NCI-H526 treated with DMSO at 0.1 percent for 48 hours (cell line): ENCODE results near the gene AGAP1.
A peak's percentile ranks its signal among the peaks of the same experiment; 100 is the strongest.

ENCODE experiments used
- DNase-seq: peaks from one replicate; lab custom pipeline; 2025; lab: John Stamatoyannopoulos, UW

The AGAP1 gene

GRCh38 chr2:235966396-235966795 is 472.6 kb downstream of the AGAP1 start:
- no peak for DNase-seq

DNA sequence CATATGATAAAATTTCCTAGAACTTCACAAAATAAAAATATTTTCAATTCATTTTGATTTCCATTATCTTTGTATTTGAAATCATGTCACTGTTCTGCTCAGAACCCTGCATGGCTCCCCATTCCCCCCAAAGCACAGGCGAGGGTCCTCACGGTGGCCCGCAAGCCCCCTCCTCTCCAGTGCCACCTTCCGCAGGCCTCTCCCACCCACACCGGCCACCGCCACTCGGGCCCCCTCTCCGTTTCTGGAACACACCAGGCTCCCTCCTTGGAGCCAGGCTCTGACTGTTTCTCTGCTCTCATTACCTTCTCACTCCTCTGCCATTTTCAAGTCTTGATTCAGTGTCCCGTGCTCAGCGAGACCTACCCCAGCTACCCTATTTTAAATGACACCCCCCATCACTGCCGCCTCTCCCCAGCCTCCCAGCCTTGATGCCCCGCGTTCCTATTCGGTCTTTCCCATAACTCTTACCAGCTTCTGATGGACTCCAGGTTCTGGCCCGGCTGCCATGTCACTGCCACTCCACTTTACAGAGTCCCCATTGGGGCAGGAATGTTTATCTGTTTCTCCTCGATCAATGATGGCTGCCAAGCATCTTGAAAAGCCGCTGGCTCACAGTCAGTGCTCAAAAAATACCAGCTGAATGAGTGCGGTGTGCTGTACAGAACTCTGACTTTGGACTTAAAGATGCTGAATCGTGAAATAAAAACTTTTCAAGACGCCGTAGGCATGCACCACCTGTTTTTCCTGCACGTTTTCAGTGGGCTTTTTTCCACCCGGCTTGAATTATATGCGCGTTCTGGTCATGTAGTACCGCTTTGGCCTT is 473.3 kb downstream of the AGAP1 start:
- no peak for DNase-seq

DNA sequence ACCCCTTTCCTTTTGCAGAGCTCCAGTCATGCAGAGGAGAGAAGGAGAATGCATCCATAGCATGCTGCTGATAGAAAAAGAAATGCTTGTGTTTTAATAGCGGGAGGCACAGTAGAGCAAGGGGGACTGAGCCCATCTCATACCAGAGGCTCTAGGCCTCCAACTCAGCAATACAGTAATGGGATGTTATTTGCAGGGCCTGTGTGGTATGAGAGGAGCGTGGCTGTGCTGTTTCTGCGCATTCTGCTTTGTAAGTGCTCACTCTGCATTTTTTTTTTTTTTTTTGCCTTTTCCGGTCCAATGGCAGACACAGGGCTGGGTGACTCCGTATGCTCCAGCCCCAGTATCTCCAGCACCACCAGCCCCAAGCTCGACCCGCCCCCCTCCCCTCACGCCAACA is 474.3 kb downstream of the AGAP1 start:
- no peak for DNase-seq

- DNase-seq, result peak; percentile 4
Observed at GRCh38 chr2:235968616-235969324, 474.9 kb downstream of the AGAP1 start.

DNA sequence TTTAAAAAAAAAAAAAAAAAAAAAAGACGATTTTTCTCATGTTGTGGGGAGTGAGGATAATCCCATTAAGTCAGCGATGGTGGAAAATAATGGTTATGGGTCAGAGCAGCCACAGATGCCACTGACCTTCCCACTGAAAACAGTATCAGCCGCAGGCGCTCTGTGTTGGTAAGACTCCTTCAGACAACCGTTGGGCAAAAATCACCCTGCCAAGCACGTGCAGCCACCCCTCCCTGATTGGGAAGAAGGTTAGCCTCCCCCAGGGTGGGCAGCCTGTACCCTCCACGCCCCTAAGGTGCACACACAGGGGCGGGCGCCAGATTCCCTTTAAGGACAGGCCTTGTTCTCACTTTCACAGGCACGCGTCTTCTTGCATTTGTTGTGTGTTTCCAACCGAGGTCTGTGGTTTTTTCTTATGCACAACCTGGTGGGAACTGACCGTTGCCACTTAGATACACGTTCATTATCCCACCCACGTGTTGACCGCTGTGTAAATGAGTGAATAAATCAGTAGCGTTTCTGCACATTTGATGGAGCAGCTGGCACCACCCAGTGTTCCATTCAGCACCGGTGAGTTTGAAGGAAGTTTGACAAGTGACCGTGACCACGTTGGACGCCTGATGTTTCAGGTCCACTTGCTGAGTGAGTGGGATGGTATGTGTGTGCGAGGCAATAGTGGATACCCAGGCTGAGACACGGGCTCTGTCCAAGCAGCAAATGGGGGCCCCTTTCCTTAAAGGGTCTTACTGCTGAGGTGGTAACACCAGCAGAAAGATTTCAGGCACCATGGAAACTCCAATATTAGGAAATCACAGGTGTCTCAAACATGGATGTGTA is 476.6 kb downstream of the AGAP1 start:
- no peak for DNase-seq

GRCh38 chr2:235976516-235976915 is 482.7 kb downstream of the AGAP1 start:
- DNase-seq, result no peak

DNA sequence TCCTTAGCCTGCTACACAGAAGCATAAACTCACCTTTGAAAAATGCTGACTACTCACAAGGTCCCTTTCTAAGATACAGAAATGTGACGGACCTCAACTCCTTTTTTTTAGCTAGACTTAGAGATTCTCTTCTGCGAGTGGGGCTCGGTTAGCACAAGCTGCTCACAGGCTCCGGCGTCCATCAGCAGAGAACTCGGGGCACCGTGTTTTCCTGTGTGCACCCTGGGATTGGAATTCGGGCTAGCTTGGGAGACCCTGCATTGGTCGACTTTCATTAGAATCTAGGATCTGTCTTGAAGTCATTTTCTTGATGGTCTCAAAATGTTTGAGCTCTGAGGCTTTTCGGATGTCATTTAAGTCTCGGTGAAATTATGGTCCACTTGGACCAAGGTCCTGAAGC is 483.1 kb downstream of the AGAP1 start:
- no peak for DNase-seq

DNA sequence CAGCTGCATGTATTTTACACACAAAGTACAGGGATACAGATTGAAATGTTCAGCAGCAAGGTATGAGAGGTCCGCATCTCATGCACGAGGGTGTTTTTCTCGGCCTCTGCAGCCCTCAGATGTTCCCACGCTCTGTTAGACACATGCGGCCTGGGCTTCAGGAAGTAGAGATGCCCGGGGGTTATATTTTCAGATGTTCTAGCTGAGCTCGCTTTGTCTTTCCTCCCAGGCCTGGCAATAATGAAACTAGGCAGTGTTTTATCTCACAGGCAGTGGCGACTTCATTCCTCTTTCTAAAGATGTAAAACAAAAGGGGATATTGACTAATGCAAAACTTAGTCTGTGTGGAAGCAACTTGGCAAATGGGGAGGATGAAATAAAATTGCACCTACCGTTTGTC is 483.6 kb downstream of the AGAP1 start:
- no peak for DNase-seq

- no peak for DNase-seq
Observed at GRCh38 chr2:235978022-235978421, 484.2 kb downstream of the AGAP1 start.

DNA sequence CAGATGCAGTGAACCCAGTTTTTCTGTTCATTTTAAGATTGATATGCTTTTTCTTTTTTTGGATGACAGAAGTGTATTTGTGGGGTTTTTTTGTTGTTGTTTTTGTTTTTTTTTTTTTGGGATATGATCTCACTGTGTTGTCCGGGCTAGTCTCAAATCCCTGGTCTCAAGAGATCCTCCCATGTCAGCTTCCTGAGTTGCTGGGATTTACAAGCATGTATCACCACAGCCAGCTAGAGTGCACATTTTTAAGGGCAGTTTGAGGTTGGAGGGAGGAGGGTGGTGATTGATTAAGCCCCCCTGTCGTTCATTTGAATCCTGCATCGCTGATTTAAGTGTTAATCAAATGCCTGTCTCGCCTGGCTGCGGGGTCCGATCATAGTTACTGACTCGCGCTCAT is 485.2 kb downstream of the AGAP1 start:
- no peak for DNase-seq

DNA sequence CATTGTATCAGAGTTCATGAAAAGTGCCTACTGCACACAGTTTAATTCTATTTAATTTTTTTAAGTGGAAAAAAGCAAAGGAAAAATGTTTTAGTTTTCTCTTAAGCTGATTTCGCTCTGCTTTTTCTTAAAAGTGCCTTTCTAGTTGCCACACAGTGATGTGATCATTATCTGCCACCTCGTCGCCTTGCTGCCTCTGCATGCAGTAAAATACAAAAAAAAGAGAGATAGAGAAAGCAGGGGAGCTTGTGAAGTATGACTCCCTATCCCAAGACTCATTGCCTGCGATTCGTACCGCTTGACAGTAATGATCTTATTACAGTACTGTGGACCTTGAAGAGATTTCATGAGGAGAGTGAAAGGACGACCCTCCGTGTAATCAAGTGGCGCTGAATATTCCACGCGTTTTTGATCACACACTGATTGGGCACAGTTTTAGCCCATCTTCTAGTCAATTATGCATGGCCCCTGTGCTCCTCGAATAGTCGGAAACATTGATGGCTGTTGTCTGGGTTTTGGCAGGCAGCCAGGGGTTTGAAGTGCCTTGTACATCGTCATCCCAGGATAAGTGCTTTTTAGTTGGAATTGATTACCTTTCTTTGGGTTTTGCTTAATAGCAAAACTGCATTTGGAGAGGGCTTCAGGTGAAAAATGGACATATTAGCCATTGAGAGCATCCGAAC is 486.1 kb downstream of the AGAP1 start:
- no peak for DNase-seq

GRCh38 chr2:235981631-235982030 is 487.8 kb downstream of the AGAP1 start:
- DNase-seq, result no peak

DNA sequence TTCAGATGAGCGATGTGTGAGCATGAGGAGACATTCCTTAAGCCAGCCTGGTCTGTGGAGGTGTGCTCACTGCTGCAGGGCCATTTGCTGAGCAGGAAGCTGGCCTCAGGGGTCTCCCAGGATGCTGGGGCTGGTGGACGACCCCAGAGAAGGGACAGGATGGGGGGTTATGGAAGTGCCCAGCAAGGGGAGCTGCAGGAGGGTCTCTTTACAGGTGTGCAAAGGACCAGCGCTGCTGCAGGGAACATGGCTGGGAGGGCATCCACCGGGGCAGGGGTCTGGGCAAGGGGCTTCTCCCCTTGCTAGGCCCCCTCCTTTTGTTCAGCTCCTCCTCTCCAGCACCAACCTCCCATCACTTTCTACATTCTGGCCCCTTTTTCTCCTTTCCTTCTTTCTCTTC is 489.2 kb downstream of the AGAP1 start:
- DNase-seq, result no peak

DNA sequence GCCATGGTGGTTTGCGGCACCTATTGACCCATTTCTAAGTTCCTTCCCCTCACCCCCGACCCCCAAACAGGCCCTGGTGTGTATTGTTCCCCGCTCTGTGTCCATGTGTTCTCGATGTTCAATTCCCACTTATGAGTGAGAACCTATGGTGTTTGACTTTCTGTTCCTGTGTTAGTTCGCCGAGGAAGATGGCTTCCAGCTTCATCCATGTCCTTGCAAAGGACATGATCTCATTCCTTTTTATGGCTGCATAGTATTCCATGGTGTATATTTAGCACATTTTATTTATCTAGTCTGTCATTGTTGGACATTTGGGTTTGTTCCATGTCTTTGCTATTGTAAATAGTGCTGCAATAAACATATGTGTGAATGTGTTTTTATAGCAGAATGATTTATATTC is 490.7 kb downstream of the AGAP1 start:
- no peak for DNase-seq

DNA sequence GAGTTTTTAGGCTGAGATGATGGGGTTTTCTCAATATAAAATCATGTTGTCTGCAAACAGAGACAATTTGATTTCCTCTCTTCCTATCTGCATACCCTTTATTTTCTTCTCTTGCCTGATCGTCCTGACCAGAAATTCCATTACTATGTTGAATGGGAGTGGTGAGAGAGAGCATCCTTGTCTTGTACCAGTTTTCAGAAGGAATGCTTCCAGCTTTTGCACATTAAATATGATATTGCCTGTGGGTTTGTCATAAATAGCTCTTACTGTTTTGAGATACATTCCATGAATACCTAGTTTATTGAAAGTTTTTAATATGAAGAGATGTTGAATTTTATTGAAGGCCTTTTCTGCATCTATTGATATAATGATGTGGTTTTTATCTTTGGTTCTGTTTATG is 492.5 kb downstream of the AGAP1 start:
- no peak for DNase-seq

- no peak for DNase-seq
Observed at GRCh38 chr2:235988271-235989015, 494.6 kb downstream of the AGAP1 start.

GRCh38 chr2:235989591-235989990 is 495.7 kb downstream of the AGAP1 start:
- no peak for DNase-seq

DNA sequence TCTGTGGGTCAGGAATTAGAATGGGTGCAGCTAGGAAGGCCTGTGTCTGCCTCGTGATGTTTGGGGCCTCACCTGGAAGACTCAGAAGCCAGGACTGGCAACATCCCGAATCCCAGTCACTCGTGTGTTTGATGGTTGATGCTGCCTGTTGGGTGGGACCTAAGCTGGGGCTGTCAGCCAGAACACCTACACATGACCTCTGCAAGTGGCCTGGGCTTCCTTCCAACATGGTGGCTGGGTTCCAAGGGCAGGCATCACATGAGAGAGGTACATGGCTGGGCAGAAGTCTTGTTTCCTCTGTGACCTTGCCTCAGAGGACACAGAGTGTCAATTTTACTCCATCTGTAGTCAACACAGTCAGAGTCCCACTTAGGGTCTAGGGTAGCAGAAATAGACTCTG is 496.5 kb downstream of the AGAP1 start:
- no peak for DNase-seq

DNA sequence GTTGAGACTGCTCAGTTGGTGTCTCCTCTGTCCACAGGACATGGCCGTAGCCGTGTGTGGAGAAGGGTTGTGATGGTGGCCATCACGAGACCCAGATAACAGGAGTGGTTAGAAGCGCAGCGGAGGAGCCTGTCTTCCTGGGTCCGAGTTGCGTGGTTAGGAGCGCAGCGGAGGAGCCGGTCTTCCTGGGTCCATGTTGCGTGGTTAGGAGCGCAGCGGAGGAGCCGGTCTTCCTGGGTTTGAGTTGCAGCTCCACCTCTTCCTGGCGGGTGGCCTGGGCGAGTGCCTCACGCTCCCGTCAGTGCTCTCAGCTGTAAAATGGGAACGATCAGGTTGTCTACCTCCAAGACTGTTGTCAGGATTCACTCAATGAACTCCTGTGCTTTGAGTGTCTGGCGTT is 498.2 kb downstream of the AGAP1 start:
- DNase-seq, result no peak

DNA sequence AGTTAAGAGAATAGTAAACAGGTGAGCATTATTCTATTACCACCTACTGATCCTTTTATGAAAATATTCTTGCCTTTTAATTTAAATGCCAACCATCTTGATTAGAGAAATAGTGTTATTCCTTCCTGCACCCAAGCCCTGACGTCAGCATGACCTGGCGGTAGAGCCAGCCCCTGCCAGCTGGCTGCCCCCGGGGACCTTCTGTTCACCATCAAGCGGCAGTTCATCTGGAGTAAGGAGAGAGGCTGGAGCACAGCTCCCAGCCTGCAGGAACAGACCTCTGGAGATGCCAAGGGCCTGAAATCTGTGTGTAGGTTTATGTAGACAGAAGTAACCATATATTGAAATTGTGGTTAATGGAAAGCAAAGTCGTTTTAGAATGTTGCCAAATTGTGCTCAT is 502.6 kb downstream of the AGAP1 start:
- no peak for DNase-seq

DNA sequence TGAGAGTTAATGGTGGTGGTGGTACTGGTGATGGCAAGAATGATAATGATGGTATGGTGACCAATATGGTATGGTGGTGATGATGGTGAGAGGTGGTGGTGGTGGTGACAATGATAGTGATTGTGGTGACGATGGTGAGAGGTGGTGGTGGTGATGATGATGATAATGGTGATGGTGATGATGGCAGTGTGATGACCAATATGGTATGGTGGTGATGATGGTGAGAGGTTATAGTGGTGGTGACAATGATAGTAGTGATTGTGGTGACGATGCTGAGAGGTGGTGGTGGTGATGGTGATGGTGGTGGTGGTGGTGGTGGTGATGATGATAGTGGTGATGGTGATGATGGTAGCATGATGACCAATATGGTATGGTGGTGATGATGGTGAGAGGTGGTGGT is 505.2 kb downstream of the AGAP1 start:
- DNase-seq, result no peak
